H1 (cell line): ENCODE results near the gene CCDC82. TPM values are rescaled to one million over a fixed set of nuclear protein-coding genes. Genes with fewer than 3 reads are reported as not detected.

Experiments used
- CTCF ChIA-PET: fragments of 300-600 bp; sonication (Branson Sonifier 250); formaldehyde crosslinking; loops from one replicate; lab custom pipeline; 2021; ENCODE audit not compliant: partially characterized antibody; lab: Charles Lee
- POLR2A ChIA-PET: fragments of 300-600 bp; sonication (Branson Sonifier 250); formaldehyde crosslinking; loops from one replicate; lab custom pipeline; 2021; ENCODE audit warnings: inconsistent platforms; ENCODE audit not compliant: partially characterized antibody; lab: Charles Lee
- DNase-seq, 2 experiments: peaks; one replicate each; pipeline versions ENCODE4 v3.0.0 to v3.0.0-alpha.2; 2010 to 2022; ENCODE audit warnings: low spot score in 2 of 2, low read depth in 1 of 2, mixed read lengths in 1 of 2
- FAIRE-seq: peaks from 2 replicates; lab custom pipeline; 2011; peaks lifted over from hg19 to GRCh38; lab: Jason Lieb, UNC
- H2AFZ ChIP-seq: 2 replicates; pipeline ENCODE4 v1.8.1; 2012; ENCODE audit warnings: low read length, inconsistent platforms
- H2AK5ac ChIP-seq: 2 replicates; pipeline ENCODE4 v1.6.1; 2013; ENCODE audit warnings: low read depth, low read length
- H2BK120ac ChIP-seq: replicated peaks from 2 replicates; pipeline ENCODE3; 2013; ENCODE audit warnings: low read depth, low read length, inconsistent platforms
- H2BK12ac ChIP-seq: 2 replicates; pipeline ENCODE4 v1.6.1; 2013; ENCODE audit warnings: low read depth, low read length
- H2BK15ac ChIP-seq: 2 replicates; pipeline ENCODE4 v1.6.1; 2013; ENCODE audit warnings: low read length
- H2BK20ac ChIP-seq: 2 replicates; pipeline ENCODE4 v1.6.1; 2013; ENCODE audit warnings: low read length
- H2BK5ac ChIP-seq: 2 replicates; pipeline ENCODE4 v1.6.1; 2013; ENCODE audit warnings: low read depth, low read length
- H3K14ac ChIP-seq: 2 replicates; pipeline ENCODE4 v1.6.1; 2013; ENCODE audit warnings: inconsistent platforms; ENCODE audit not compliant: insufficient read length
- H3K18ac ChIP-seq: 2 replicates; pipeline ENCODE4 v1.6.1; 2013; ENCODE audit warnings: low read length; ENCODE audit errors: extremely low read depth
- H3K23ac ChIP-seq: 2 replicates; pipeline ENCODE4 v1.6.1; 2013; ENCODE audit warnings: inconsistent platforms; ENCODE audit not compliant: insufficient read length
- H3K23me2 ChIP-seq: 2 replicates; pipeline ENCODE4 v1.6.1; 2013; ENCODE audit warnings: low read depth, low read length
- H3K27ac ChIP-seq: 2 replicates; pipeline ENCODE4 v1.6.1; 2011; ENCODE audit warnings: low read depth, low read length, inconsistent platforms
- H3K27me3 ChIP-seq, 4 experiments: replicated peaks in 1 of 4; 1 replicate in 1 of 4; 2 replicates in 3 of 4; pipeline versions ENCODE4 v1.6.1 to v1.8.1; 2011 to 2013; ENCODE audit warnings: low read length in 3 of 4, mild to moderate bottlenecking in 3 of 4, inconsistent platforms in 2 of 4, mixed read lengths in 2 of 4, moderate library complexity in 1 of 4; ENCODE audit not compliant: control insufficient read depth in 3 of 4, insufficient read depth in 3 of 4; ENCODE audit errors: extremely low read depth in 1 of 4
- H3K36me3 ChIP-seq, 4 experiments: 2 replicates each; pipeline versions ENCODE4 v1.6.1 to v1.8.1; 2011 to 2013; ENCODE audit warnings: mild to moderate bottlenecking in 4 of 4, low read length in 3 of 4, moderate library complexity in 2 of 4, control low read depth in 1 of 4, inconsistent platforms in 1 of 4; ENCODE audit not compliant: insufficient read depth in 4 of 4, control insufficient read depth in 2 of 4
- H3K4ac ChIP-seq: replicated peaks from 2 replicates; pipeline ENCODE3; 2013; ENCODE audit warnings: low read length, low read depth, mixed read lengths, inconsistent platforms; ENCODE audit not compliant: insufficient read length
- H3K4me1 ChIP-seq, 4 experiments: replicated peaks in 1 of 4; 1 replicate in 1 of 4; 2 replicates in 3 of 4; pipeline versions ENCODE4 v1.6.1 to v1.8.1; 2011 to 2013; ENCODE audit warnings: low read length in 3 of 4, inconsistent platforms in 2 of 4, mixed read lengths in 1 of 4; ENCODE audit not compliant: insufficient read depth in 4 of 4, control insufficient read depth in 3 of 4
- H3K4me2 ChIP-seq, 2 experiments: 2 replicates each; pipeline versions ENCODE4 v1.6.1 to v1.8.1; 2011 to 2013; ENCODE audit warnings: low read depth in 2 of 2, low read length in 2 of 2, control low read depth in 1 of 2, inconsistent platforms in 1 of 2, mild to moderate bottlenecking in 1 of 2; ENCODE audit not compliant: insufficient read depth in 1 of 2
- H3K4me3 ChIP-seq, 4 experiments: fragments of 200-600, 300-600 bp in 1 of 4; sonication (generic), shearing (Covaris generic), sonication (Bioruptor Twin) in 1 of 4; 2 replicates each; pipeline versions ENCODE4 v1.5.1 to v1.8.1; 2011 to 2016; ENCODE audit warnings: low read length in 4 of 4, low read depth in 3 of 4, control low read depth in 2 of 4, inconsistent platforms in 2 of 4, mild to moderate bottlenecking in 2 of 4, mixed read lengths in 1 of 4, moderate library complexity in 1 of 4; ENCODE audit not compliant: insufficient read depth in 2 of 4; ENCODE audit errors: extremely low read depth in 1 of 4
- H3K56ac ChIP-seq: replicated peaks from 2 replicates; pipeline ENCODE3; 2013; ENCODE audit warnings: low read depth, mild to moderate bottlenecking, mixed read lengths, low read length, inconsistent platforms; ENCODE audit not compliant: insufficient read length
- H3K79me1 ChIP-seq: 2 replicates; pipeline ENCODE4 v1.6.1; 2013; ENCODE audit warnings: low read depth, low read length, control low read depth
- H3K79me2 ChIP-seq, 2 experiments: 2 replicates each; pipeline versions ENCODE4 v1.6.1 to v1.8.1; 2012 to 2013; ENCODE audit warnings: low read length in 2 of 2, mild to moderate bottlenecking in 2 of 2, inconsistent platforms in 1 of 2; ENCODE audit not compliant: insufficient read depth in 2 of 2, control insufficient read depth in 1 of 2
- H3K9ac ChIP-seq, 4 experiments: replicated peaks in 1 of 4; 1 replicate in 1 of 4; 2 replicates in 3 of 4; pipeline versions ENCODE4 v1.6.1 to v1.8.1; 2011 to 2013; ENCODE audit warnings: low read depth in 3 of 4, low read length in 3 of 4, control low read depth in 2 of 4, mild to moderate bottlenecking in 2 of 4, moderate library complexity in 2 of 4, inconsistent platforms in 1 of 4; ENCODE audit errors: extremely low read depth in 1 of 4
- H3K9me3 ChIP-seq, 2 experiments: 2 replicates each; pipeline versions ENCODE4 v1.6.1 to v1.8.1; 2012 to 2013; ENCODE audit warnings: mild to moderate bottlenecking in 2 of 2, moderate library complexity in 2 of 2, control low read depth in 1 of 2, inconsistent platforms in 1 of 2, low read depth in 1 of 2, low read length in 1 of 2, mixed read lengths in 1 of 2; ENCODE audit not compliant: insufficient read depth in 2 of 2
- H4K20me1 ChIP-seq, 2 experiments: replicated peaks in 1 of 2; 2 replicates each; pipeline versions ENCODE3 to v1.8.1; 2011 to 2013; ENCODE audit warnings: inconsistent platforms in 2 of 2, low read length in 2 of 2, mild to moderate bottlenecking in 1 of 2; ENCODE audit not compliant: insufficient read depth in 2 of 2, control insufficient read depth in 1 of 2
- H4K5ac ChIP-seq: 2 replicates; pipeline ENCODE4 v1.6.1; 2013; ENCODE audit warnings: low read length, low read depth, mixed read lengths, inconsistent platforms; ENCODE audit not compliant: insufficient read length
- H4K8ac ChIP-seq: 2 replicates; pipeline ENCODE4 v1.8.0; 2013; ENCODE audit warnings: mild to moderate bottlenecking, moderate library complexity, low read length, inconsistent platforms; ENCODE audit not compliant: insufficient read depth; ENCODE audit errors: extremely low read depth
- H4K91ac ChIP-seq: replicated peaks from 2 replicates; pipeline ENCODE3; 2013; ENCODE audit warnings: low read length, mixed read lengths, inconsistent platforms; ENCODE audit not compliant: insufficient read length
- CEBPB ChIP-seq: IDR thresholded peaks from 2 replicates; pipeline ENCODE4 v1.6.1; 2012; ENCODE audit warnings: low read depth, low read length
- RAD21 ChIP-seq, 2 experiments: IDR thresholded peaks in 1 of 2; conservative IDR thresholded peaks in 1 of 2; 2 replicates each; pipeline ENCODE4 v1.6.1; 2011; ENCODE audit warnings: low read depth in 2 of 2, low read length in 2 of 2, improper control_type of control experiment in 1 of 2, inconsistent platforms in 1 of 2, mild to moderate bottlenecking in 1 of 2, moderate library complexity in 1 of 2
- WGBS, 2 experiments: shearing (Covaris generic) in 1 of 2; methylation state at CpG; one replicate each; pipeline versions ENCODE4 v1.1.6 to v1.1.7; 2013 to 2015; ENCODE audit warnings: low lambda C conversion rate in 2 of 2, mixed read lengths in 2 of 2, inconsistent platforms in 1 of 2, low coverage in 1 of 2, missing lambda C conversion rate in 1 of 2; ENCODE audit not compliant: insufficient replicate concordance in 2 of 2, insufficient coverage in 1 of 2, insufficient read length in 1 of 2; ENCODE audit errors: extremely low coverage in 1 of 2, missing lambda C conversion rate in 1 of 2; 5-methylcytosine and 5-hydroxymethylcytosine counted together
- polyA plus RNA-seq, 7 experiments: library from polyadenylated mRNA; depleted of rRNA in 3 of 7; stranded (reverse) in 5 of 7; unstranded in 2 of 7; fragments of >200 nt in 5 of 7; fragments of 200-250 nt in 2 of 7; gene quantifications; 1 replicate in 5 of 7; 2 replicates in 1 of 7; 4 replicates in 1 of 7; pipeline versions ENCODE4 v1.2.1 to v1.2.3, GENCODE V29; 2011 to 2013; ENCODE audit warnings: missing spikeins in 2 of 7, mixed read lengths in 2 of 7
- total RNA-seq: library from RNA; stranded (reverse); fragmentation: NEBNext Ultra II Directional; extraction: Animal tissue kit (Norgen Biotek cat#: 25700); gene quantifications from 2 replicates; pipeline ENCODE4 v1.2.1, GENCODE V29; 2021

The CCDC82 gene
- total and polyA plus RNA-seq, 2 of the 8 experiments (the other 6 are each of a cell fraction or from before 2014, with no cell fraction given), result 6.0 to 15.2 TPM

DNA sequence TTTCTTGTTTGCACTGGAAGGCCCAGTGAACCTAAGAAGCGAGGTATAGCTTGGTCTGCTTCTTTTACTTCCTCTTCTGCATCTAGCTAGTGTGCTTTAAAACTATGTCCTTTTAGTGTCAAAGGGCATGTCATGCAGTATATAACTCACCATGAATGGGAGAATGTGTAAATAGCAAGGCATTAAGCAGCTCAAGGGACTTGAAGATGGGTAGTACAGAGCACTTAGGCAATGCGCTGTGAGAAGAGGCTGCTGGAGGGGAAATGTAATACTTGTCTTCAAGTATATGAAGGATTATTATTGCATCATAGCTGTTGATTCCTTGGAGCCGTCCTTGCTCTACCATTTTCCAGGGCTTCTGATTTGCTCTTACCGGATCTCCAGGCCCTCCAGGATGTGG lies 54.3 kb downstream of the CCDC82 start:
- Histone ChIP-seq H4K5ac (no peak overlapping the region), H3K4me2 (no peak overlapping the region), H3K4ac (peak overlapping the region; percentile 55), H2AFZ (no peak overlapping the region), H3K27ac (no peak overlapping the region), H3K23me2 (no peaks in the 10 kb centered on the region), H3K9ac (no peak overlapping the region), H4K20me1 (no peaks in the 10 kb centered on the region), H2AK5ac (no peak overlapping the region; the same call in 1 of the 2 replicates), H3K9me3 (no peaks in the 10 kb centered on the region), H2BK12ac (peak overlapping the region; percentile 78), H3K36me3 (no peaks in the 10 kb centered on the region), H3K79me2 (peaks cover 0 to 29% of the 10 kb centered on the region in 2 experiments; a peak in 2 of 4 replicates), H3K18ac (no peak overlapping the region), H4K91ac (peak overlapping the region; percentile 3), H3K27me3 (no peaks in the 10 kb centered on the region), H3K4me1 (peaks cover 3 to 29% (median 23%) of the 10 kb centered on the region in 4 experiments; a peak in 5 of 7 replicates), H3K79me1 (no peaks in the 10 kb centered on the region; the same call in 1 of the 2 replicates), H2BK120ac (peak overlapping the region; percentile 29), H2BK5ac (peak overlapping the region; percentile 60; the same call in 1 of the 2 replicates), H2BK15ac (no peak overlapping the region), H3K56ac (no peak overlapping the region), H3K4me3 (no peak overlapping the region), H3K14ac (no peak overlapping the region), H2BK20ac (peak overlapping the region; percentile 29), H4K8ac (peak overlapping the region; percentile 23; the same call in 1 of the 2 replicates), H3K23ac (no peak overlapping the region)
- FAIRE-seq, result no peak
- no peak for TF ChIP-seq RAD21 (IDR thresholded peaks at IDR 0.05 in 1 of 2, conservative IDR thresholded peaks at IDR 0.05 in 1 of 2; ENCODE audit: low read depth in 2 of 2, low read length in 2 of 2)
- 0 out of 2 replicates have a peak, but pooled peaks have one; percentile 47 for TF ChIP-seq CEBPB
- 93% methylated on average over 4 of the region's 4 CpGs; no CpG with 5 or more reads in 1 of the 2 experiments for WGBS, 2 experiments
- POLR2A ChIA-PET, result no interaction called here
- no peak for DNase-seq
- CTCF ChIA-PET, result interaction anchor here (1.0 to 2.3 kb wide), 6 partner anchors 8 to 500 kb away, joined by 3 to 8 read pairs (median 4); partner anchors contain the start of gene MAML2
